GM23248 (cell line): Measurements from ENCODE around the gene FGF6.

Experiments
- EZH2 ChIP-seq: fragments of 200-600 bp; sonication (generic); IDR thresholded peaks from 2 replicates; pipeline ENCODE4 v1.6.1; 2018; ENCODE audit warnings: antibody characterized with exemption, mild to moderate bottlenecking; ENCODE audit not compliant: insufficient read depth, poor library complexity, severe bottlenecking
- EZH2phosphoT487 ChIP-seq: fragments of 200-600 bp; sonication (generic); IDR thresholded peaks from 2 replicates; pipeline ENCODE4 v1.6.1; 2018; ENCODE audit warnings: antibody characterized with exemption, moderate library complexity, mild to moderate bottlenecking, low read depth; ENCODE audit not compliant: insufficient read depth

DNA sequence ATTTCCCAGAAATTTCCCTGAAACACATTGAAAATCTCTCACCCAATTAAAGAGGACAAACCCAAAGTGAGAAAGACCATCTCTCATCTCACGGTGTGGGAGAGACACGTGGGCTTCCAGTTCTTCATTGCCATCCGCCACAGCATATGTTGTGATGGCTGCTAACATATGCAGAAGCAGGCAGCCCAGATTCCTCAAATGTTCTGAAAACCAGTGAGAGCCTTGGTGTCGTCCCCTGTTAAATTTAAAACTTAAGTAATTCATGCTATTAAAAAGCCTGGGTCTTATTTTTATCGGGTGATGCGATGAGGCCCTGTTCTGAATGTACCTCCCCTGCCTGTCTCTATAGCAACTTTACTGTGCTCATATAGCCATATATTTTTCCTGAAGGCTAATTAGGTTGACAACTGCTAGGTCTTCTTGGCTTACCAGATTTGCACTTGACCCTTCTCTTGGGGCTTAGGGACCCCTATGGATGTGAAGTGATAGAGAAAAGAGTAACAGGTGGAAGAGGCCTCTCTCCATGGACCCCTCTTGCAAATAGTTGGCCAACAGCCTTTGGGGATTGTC, 2.8 kb upstream of the FGF6 start:
- TF ChIP-seq EZH2 (no peak), EZH2phosphoT487 (no peak)
